ENCODE measurements around the gene PER1.

GRCh38 chr17:8118769-8119580 lies 33.2 kb downstream of the PER1 start:
- no peak for TF ChIP-seq EZH2 (IDR thresholded peaks at IDR 0.05; ENCODE audit: insufficient read depth, poor library complexity, severe bottlenecking)
- TF ChIP-seq EZH2phosphoT487 (IDR thresholded peaks at IDR 0.05; ENCODE audit: insufficient read depth, low read depth), result no peak
